NCI-H345 treated with DMSO at 0.1 percent for 48 hours (cell line): Measurements from ENCODE around the gene EHBP1.
"Not testable (repeated sequence)": the region's sequence is repeated elsewhere in the genome, so short reads cannot be mapped to it uniquely, and the experiment has no call there.

Experiments used
- DNase-seq: peaks from one replicate; lab custom pipeline; 2025; ENCODE audit not compliant: unreplicated experiment; lab: John Stamatoyannopoulos, UW

EHBP1 gene

DNA sequence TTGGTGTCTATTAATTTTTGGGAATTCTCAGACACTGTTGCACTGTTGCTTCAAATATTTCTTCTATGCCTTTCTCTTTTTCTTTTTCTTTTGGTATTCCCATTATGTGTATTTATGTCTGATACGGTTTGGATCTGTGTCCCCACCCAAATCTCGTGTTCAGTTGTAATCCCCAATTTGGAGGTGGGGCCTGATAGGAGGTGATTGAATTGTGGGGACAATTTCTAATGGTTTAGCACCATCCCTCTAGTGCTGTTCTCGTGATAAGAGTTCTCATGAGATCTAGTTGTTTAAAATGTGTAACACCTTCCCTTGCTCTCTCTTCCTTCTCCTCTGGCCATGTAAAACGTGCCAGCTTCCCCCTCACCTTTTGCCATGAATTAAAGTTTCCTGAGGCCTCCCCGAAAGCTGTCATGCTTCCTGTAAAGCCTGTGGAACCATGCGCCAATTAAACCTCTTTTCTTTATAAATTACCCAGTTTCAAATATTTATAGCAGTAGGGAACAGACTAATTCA lies 26.8 kb downstream of the EHBP1 start:
- no peak for DNase-seq

DNA sequence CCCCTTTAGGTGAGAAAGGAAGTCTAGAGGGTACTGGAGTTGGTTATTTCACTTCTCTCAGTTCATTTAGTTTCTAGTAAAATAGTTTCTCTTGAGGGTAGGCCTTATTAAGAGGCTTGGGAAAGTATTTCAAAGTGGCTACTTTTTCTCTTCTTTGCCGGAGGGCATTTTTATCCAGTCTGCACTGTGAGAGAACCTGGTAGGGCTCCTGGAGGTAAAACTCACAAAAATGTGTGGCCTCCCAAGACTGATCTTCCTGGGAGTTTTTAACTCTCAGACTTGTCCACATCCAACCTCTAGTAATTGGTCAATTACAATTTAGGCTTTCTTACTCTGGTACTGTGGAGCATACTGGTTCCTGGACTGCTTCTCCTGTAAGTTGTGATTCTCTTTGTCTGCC lies 28.0 kb downstream of the EHBP1 start:
- DNase-seq: no peak

DNA sequence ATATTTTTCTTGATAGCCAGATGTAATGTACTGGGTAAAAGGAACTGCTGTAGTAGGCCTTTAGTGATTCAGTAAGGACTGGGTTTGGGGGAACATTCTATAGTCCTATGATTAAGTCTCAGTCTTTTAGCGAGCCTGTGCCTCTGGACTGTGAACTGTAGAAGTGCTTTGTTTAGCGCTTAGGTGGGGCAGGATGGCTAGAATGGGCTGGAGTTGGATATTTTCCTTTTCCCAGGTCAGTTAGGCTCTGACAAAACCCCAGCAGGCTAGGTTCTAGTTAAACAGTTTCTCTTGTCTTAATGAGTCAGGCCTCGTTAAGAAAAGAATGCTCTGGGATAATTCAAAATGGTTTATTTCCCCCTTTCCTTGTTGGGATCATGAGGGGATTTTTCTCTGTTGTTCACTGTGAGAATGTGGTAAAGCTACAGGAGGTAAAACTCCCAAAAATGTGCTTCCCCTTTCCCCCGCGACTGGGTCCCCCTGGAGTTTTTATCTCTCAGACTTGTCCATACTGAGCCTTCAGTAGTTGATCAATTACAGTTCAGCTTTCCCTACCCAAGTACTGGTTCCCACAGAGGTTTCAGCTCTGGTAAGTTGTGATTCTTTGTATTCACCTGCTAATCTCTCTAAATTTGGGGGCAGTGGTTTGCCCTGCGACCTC lies 31.5 kb downstream of the EHBP1 start:
- no peak for DNase-seq

DNA sequence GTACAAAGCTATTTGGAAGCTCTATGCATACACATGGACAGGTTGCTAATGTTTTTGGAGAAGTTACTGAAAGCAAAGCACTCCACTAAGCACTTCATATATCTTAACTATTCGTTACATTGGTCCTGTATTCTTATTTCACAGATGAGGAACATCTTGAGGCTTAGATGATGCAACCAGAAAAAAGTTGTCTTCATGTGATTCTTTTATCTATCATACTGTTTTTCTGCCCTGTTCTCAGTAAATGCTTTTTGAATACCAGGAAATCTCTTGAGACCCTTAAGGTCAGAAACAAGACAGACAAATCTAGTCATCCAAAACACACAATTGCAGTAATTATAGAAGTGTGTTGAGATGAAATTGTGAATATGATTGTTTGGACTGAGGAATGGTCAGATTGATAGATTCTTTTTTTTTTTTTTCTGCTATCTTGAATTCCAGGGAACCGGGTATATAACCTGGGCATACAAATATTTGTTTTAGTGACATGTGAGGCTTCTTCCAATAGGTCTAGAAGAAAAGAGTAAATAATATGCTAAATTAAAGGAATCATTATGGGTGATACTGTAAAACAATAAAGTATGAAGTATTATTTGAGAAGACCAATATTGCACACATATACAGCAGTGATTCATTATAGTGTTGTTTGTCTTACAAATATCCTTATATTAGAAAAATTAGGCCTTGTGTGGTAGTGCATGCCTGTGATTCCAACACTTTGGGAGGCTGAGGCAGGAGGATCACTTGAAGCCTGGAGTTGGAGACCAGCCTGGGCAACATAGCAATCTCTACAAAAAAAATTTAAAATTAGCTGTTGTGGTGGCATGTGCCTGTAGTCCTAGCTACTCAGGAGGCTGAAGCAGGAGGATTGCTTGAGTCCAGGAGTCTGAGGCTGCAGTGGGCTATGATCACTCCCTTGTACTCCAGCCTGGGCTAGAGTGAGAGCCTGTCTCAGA lies 33.7 kb downstream of the EHBP1 start:
- no peak for DNase-seq

DNA sequence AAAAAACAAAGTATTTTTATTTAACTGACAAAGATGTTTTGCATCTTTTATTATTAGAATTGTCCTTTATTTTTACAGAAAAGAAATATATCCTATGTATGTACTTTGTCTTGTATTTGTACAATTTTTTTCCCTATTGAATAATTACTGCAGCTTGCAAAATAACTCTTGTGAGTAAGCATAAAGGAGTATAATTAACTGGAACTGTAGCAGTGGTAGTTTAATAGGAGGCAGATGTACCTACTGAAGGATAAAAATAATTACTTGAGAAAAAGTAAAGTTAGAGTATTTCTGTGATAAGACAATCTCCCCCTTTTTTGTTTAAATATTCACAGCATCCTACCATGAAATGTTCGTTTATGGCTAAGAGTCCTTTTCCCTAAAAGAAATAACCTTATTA lies 34.7 kb downstream of the EHBP1 start:
- DNase-seq: no peak

DNA sequence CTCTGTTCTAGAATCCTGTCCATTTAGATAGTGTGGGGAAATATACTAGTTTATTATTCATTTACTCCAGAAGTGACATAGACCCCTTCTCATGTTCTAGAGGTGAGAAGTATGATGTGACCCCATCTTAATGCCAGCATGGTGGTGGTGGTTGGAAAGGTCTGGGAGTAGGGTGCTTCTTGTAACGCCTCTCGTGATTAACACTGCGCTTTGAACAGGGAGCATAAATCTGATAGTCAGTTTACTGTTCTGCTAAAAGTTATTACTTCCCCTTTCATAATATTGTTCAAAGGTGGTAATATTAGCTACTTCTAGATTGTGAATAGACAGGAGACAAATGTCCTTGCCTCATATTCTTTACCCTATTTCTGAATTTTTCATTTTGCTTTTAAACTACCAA lies 35.6 kb downstream of the EHBP1 start:
- no peak for DNase-seq

DNA sequence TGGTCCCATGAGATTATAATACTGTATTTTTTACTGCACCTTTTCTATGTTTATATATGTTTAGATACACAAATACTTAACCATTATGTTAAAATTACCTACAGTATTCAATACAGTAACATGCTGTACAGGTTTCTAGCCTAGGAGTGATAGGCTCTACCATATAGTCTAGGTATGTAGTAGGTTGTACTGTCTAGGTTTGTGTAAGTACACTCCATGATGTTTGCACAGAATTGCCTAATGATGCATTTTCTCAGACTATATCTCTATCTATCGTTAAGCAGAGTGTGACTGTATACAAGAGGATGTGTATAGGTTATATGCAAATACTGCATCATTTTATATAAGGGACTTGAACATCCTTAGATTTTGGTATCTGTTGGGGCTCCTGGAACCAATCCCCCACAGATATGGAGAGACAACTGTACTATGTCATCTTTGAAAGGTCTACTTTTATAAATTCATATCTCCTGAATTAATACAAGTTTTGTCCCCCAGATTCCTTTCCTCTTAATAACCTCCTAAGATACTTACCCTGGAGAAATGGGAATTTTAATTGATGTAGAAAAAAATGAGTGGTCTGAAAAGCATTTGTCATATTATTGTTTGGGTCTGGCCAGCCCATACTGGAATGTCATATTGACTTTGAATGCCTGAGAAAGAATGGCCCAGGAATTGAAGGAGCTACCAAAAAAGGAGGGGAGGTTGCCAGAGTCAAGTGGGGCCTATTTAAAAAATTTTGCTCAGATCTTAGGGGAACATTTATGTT lies 36.6 kb downstream of the EHBP1 start:
- no peak for DNase-seq

DNA sequence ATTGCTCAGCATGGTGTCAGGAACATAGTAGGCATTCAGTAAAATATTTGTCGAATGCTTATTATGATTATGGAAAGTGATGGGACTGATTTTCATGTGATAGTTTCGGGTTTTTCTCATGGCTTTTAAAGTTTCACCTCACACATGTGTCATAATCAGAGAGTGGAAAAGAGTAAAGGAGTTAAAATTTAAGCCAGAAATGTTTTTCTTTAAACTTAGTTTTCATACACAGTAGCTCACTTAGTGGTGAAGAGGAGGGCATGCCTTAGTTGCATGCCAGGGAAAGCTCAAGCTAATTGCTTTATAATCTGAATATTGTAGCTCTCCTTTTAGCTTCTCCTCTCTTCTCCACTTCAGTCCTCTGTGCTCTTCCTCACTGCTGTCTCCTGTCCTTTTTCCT lies 38.0 kb downstream of the EHBP1 start:
- no peak for DNase-seq

DNA sequence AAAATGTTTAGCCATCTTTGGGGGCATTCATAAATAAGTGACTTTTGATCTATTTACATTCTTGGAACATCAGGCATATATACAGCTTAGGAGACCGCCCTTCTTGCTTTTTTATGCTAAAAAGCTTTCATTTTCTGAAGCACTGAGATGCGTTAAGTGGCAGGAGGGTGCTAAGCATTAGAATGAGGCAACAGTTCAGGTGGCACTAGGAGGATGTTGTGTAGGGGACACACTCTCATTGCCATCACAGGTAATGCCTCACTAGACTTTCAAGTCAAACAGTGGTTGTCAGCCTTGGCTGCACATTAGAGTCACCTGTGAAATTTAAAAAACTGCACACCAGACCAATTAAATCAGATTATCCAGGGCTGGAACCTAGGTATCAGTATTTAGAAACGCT lies 39.1 kb downstream of the EHBP1 start:
- DNase-seq: no peak

DNA sequence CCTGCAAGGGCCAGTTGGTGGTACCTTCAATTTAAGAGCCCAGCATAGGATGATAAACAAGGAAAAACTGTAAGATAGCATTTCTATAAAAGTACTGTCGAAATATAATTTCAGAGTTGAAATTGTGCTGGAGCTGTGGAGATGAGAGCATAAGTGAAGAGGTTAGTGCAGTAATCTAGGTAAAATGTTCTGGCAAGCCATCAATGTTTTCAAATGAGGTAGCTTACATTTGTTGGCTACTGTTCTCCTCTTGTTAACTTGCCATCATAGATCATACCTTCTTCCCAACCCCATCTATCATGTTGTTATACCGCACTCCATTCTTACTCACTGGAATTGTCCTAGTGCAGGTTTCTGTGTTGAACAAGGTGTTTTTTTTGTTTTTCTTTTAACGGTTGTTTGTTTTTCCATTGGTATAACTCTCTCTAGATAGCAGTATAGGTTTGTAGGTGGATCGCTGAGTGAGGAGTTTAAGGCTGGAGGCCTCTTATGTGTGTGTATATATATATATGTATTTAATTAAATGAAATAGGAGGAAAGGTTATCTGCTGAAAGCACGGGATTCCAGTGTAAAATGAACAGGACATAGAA lies 40.5 kb downstream of the EHBP1 start:
- DNase-seq: no peak

DNA sequence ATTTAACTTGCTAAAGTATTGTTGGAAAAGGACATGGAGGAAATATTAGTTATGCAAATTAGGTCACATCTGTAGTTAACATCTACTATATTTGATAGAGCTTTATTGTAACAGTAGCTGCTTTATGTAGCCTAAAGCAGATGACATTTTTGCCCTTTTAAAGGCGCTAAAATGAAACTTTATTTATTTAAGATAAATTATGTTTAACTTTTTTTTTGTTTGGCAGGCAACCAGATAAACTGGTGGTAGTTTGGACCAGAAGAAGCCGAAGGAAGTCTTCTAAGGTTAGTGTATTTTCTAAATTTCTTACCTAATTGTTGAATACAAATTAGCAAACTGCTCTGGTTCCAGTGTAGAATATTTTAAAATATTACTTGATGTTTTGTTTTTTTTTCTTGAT lies 41.7 kb downstream of the EHBP1 start:
- DNase-seq: no peak

DNA sequence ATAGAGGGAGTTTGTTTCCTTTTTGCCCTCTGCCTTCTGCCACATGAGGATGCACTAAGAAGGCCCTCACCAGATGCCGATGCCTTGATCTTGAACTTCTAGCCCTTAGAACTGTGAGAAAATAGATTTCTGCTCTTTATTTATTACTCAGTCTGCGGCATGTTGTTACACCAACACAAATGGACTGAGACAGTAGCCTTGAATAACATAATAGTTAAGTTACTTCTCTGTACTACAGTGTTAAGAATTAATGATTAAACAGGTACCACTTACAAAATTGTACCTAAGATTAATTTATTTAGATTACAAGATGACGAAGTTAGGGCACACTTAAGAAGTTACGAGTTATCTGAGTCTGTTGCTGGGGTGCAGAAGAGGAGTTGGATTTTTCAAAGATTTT lies 42.4 kb downstream of the EHBP1 start:
- no peak for DNase-seq

DNA sequence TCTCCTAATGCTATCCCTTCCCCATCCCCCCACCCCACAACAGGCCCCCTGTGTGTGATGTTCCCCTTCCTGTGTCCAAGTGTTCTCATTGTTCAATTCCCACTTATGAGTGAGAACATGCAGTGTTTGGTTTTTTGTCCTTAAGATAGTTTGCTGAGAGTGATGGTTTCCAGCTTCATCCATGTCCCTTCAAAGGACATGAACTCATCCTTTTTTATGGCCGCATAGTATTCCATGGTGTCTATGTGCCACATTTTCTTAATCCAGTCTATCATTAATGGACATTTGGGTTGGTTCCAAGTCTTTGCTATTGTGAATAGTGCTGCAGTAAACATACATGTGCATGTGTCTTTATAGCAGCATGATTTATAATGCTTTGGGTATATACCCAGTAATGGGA lies 43.6 kb downstream of the EHBP1 start:
- not testable (repeated sequence) for DNase-seq

DNA sequence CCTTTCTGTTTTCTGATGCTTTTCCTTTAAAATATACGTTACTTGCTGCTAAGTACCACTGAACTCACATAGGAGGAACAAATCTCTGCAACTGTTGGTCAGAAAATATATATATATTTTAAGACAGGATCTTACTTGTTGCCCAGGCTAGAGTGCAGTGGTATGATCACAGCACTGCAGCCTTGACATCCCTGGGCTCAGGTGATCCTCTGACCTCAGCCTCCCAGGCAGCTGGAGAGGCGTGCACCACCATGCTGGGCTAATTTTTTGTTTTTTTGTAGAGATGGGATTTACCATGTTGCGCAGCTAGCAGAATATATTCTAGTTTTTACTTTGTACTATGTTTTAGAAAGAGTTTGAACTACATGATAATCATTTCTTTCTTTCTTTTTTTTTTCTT lies 51.5 kb downstream of the EHBP1 start:
- no peak for DNase-seq

DNA sequence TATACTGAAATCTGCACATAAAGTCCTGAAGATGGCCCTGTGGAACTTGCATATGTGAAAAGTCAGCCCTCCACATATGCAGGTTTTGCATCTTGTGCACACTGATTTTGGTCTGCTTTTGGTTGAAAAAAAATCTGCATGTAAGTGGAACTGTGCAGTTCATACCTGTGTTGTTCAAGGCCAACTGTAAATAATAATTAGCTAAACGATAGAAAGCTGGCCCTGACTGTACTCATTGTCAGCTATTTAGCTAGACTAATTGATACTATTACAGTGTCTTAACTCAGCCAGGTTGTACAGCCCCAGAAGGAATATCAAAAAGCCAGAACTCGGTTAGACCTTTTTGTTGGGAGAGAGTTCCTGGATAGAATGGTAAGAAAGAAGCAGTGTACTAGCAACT lies 54.5 kb downstream of the EHBP1 start:
- no peak for DNase-seq

DNA sequence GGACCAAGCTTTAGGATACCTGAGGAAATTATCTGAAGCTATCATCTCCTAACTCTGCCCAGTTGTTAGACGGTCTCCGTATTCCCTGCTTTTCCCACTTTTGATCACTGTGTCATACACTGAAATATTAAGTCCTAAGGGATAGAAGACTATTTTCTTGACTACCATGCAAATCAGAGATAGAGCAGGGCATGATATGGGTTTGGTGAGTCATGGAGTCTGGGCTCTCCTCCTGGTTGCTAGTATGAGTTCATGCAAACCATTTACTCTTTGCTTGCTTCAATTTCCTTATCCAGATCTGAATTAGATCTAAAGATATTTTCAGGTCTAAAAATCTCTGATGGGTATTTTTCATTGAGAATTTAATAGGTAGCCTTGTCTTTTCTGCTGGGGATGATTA lies 55.0 kb downstream of the EHBP1 start:
- no peak for DNase-seq

DNA sequence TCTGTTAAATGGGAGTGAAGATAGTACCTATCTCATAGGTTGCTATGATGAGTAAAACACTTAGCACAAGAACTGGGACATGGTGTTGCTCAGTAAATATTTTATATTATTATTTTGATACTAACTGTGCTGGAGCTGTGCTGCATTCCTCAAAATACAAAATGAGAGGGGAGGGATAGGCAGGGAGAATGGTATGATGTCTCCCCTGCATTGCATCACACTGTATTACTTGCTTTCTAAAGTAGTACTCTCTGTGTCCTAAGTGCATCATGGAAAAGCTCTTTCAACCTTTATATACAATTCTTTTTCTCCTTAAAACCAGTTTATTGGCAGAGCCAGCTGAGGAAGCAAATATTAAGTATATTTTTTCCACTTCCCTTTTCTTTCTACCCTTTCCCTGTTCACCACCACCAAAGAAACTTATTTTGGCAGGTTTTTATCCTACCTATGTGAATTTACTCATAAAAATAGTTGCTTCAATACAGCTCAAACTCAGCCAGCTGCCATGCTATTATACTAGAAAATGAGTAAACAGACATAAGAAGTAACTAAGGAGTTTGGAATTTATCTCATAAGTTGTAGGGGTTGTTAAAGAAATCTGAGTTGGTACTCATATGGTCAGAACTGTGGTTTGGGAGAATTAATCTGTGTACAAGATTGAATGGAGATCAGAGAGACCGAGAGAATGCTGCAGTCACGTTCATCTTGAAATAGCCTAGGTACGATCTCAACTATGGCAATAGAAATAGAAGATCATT lies 60.3 kb downstream of the EHBP1 start:
- no peak for DNase-seq

DNA sequence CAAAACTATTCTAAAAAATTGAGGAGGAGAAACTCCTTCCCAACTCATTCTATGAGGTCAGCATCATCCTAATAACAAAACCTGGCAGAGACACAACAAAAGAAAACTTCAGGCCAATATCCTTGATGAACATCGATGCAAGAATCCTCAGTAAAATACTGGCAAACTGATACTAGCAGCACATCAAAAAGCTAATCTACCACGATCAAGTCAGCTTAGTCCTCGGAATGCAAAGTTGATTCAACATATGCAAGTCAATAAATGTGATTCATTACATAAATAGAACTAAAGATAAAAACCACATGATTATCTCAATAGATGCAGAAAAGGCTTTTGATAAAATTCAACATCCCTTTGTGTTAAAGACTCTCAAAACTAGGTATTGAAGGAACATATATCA lies 63.1 kb downstream of the EHBP1 start:
- no peak for DNase-seq

DNA sequence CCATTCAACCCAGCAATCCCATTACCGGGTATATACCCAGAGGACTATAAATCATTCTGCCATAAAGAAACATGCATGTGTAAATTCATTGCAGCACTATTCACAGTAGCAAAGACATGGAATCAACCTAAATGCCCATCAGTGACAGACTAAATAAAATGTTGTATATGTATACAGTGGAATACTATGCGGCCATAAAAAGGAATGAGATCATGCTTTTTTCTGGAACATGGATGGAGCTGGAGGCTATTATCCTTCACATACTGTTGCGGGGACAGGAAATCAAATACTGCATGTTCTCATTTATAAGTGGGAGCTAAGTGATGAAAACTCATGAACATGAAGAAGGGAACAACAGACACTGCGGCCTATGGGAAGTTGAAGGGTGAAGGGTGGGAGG lies 65.1 kb downstream of the EHBP1 start:
- no peak for DNase-seq

DNA sequence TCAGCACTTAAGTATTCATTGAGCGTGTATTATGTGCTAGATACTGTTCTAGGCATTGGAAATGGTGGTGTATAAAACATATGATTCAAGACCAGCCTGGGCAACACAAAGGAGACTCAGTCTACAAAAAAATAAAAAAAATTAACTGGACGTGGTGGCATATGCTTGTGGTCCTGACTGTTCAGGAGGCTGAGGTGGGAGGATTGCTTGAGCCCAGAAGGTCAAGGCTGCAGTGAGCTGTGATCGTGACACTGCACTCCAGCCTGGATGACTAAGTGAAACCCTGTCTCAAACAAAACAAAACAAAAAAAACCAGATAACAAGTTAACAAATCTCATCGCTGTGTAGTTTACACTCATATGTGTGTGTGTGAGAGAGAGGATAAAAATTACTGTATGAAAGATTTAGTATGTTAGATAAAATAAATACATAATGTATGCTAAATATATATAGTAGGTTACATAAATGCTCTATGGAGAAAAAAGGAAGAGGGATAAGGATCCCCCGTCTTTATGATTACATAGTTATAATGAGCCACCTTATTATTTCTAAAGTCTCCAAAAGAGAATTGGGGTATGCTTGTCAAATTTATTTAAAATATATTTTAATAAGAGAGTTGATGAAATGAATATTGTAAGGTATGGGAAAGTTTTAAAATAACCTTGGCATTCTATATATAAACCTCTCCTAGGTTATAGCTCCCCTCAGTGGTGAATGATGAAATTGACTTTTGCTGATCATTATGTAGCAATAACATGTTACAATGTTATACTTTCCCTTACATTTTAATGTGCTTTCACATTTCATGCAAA lies 69.2 kb downstream of the EHBP1 start:
- peak; percentile 17 for DNase-seq
